GM19397 (cell line): ENCODE measurements around the gene ANP32B.
A peak's percentile ranks its signal among the peaks of the same experiment; 100 is the strongest.

Experiments
- ATAC-seq: cut with Tn5 transposase; IDR thresholded peaks from one replicate; pipeline ENCODE4 v1.9.1; 2021; ENCODE audit warnings: mild to moderate bottlenecking, moderate library complexity; ENCODE audit not compliant: unreplicated experiment

ANP32B gene

GRCh38 chr9:98021306-98022040 lies 38.3 kb downstream of the ANP32B start:
- ATAC-seq: no peak

- no peak for ATAC-seq
Observed at GRCh38 chr9:98022447-98022846, 39.3 kb downstream of the ANP32B start.

- no peak for ATAC-seq
Observed at GRCh38 chr9:98024702-98025101, 41.6 kb downstream of the ANP32B start.

- no peak for ATAC-seq
Observed at GRCh38 chr9:98031169-98031568, 48.0 kb downstream of the ANP32B start.

GRCh38 chr9:98031935-98032334 lies 48.8 kb downstream of the ANP32B start:
- no peak for ATAC-seq

- no peak for ATAC-seq
Observed at GRCh38 chr9:98034593-98035546, 51.7 kb downstream of the ANP32B start.

GRCh38 chr9:98037357-98037756 lies 54.2 kb downstream of the ANP32B start:
- no peak for ATAC-seq

- no peak for ATAC-seq
Observed at GRCh38 chr9:98038958-98039357, 55.8 kb downstream of the ANP32B start.

GRCh38 chr9:98039607-98040017 lies 56.5 kb downstream of the ANP32B start:
- no peak for ATAC-seq

- ATAC-seq: no peak
Observed at GRCh38 chr9:98040212-98040611, 57.1 kb downstream of the ANP32B start.

- ATAC-seq: no peak
Observed at GRCh38 chr9:98043915-98044314, 60.8 kb downstream of the ANP32B start.

GRCh38 chr9:98045234-98046179 lies 62.4 kb downstream of the ANP32B start:
- peak; percentile 79 for ATAC-seq

GRCh38 chr9:98046180-98046543 lies 63.0 kb downstream of the ANP32B start:
- ATAC-seq: no peak

GRCh38 chr9:98047002-98047401 lies 63.9 kb downstream of the ANP32B start:
- ATAC-seq: no peak

- ATAC-seq: no peak
Observed at GRCh38 chr9:98049288-98050072, 66.3 kb downstream of the ANP32B start.

GRCh38 chr9:98050351-98050750 lies 67.2 kb downstream of the ANP32B start:
- no peak for ATAC-seq

- ATAC-seq: no peak
Observed at GRCh38 chr9:98054376-98054951, 71.3 kb downstream of the ANP32B start.

GRCh38 chr9:98056269-98057137 lies 73.4 kb downstream of the ANP32B start, which contains the start of gene NANS:
NANS (plus strand) TSS chr9:98056732; CDS start chr9:98056809, 77 bp downstream.
- ATAC-seq: peak; percentile 97
